ENCODE measurements around the gene ARHGAP40. TPM values are rescaled to one million over a fixed set of nuclear protein-coding genes. Genes with fewer than 3 reads are reported as not detected.

The ARHGAP40 gene
- total and polyA plus RNA-seq, 9 of the 15 experiments (the other 6 are each of a cell fraction or from before 2014, with no cell fraction given), result not detected

GRCh38 chr20:38685853-38686473 is 84.4 kb downstream of the ARHGAP40 start (continued):
- no peak for TF ChIP-seq MYNN (IDR thresholded peaks at IDR 0.05)
- TF ChIP-seq MYNN (CRISPR knock-in tag; IDR thresholded peaks at IDR 0.05), result no peak
- peak; percentile 63; the same call in 1 of the 2 replicates for TF ChIP-seq FOXP1 (CRISPR knock-in tag; IDR thresholded peaks at IDR 0.05)
- no peak for TF ChIP-seq C11orf30 (IDR thresholded peaks at IDR 0.05; ENCODE audit: low read depth)
- no peak for TF ChIP-seq GTF2A2 (tag; IDR thresholded peaks at IDR 0.05)
- no peak for TF ChIP-seq POLR2G (IDR thresholded peaks at IDR 0.05; ENCODE audit: low read depth, low read length)
- no peak for TF ChIP-seq CBX5 (IDR thresholded peaks at IDR 0.05; ENCODE audit: borderline replicate concordance, low read depth)
- TF ChIP-seq CUX1 (CRISPR knock-in tag; IDR thresholded peaks at IDR 0.05), result no peak
- no peak for TF ChIP-seq POU5F1 (IDR thresholded peaks at IDR 0.05; ENCODE audit: borderline replicate concordance, low read depth, low read length, partially characterized antibody)
- TF ChIP-seq NFYB (IDR thresholded peaks at IDR 0.05; ENCODE audit: extremely low read depth, insufficient read length), result no peak
- 0 out of 2 replicates have a peak, but pooled peaks have one; percentile 76 for TF ChIP-seq ZNF644 (tag; IDR thresholded peaks at IDR 0.05; ENCODE audit: low read depth)
- peak; percentile 78; the same call in 1 of the 2 replicates for TF ChIP-seq ZNF511 (CRISPR knock-in tag; IDR thresholded peaks at IDR 0.05)
- TF ChIP-seq ATF3 (IDR thresholded peaks at IDR 0.05), result no peak
- TF ChIP-seq ATF3 (CRISPR knock-in tag; conservative IDR thresholded peaks at IDR 0.05), result 0 out of 2 replicates have a peak, but pooled peaks have one; percentile 37
- TF ChIP-seq ZNF79 (CRISPR knock-in tag; IDR thresholded peaks at IDR 0.05; ENCODE audit: low read depth), result no peak
- TF ChIP-seq PHTF2 (CRISPR knock-in tag; IDR thresholded peaks at IDR 0.05), result no peak
- 0 out of 2 replicates have a peak, but pooled peaks have one; percentile 57 for TF ChIP-seq STAT6 (CRISPR knock-in tag; IDR thresholded peaks at IDR 0.05)
- 0 out of 2 replicates have a peak, but pooled peaks have one; percentile 77 for TF ChIP-seq FOXJ2 (tag; IDR thresholded peaks at IDR 0.05)
- no peak for TF ChIP-seq STAT5A (IDR thresholded peaks at IDR 0.05; ENCODE audit: borderline replicate concordance, low read length)
- 0 out of 2 replicates have a peak, but pooled peaks have one; percentile 19 for TF ChIP-seq KLF6 (CRISPR knock-in tag; IDR thresholded peaks at IDR 0.05; ENCODE audit: borderline replicate concordance)

Data from K562 (cell line).